ENCODE measurements around the gene LANCL1.

Gene LANCL1

DNA sequence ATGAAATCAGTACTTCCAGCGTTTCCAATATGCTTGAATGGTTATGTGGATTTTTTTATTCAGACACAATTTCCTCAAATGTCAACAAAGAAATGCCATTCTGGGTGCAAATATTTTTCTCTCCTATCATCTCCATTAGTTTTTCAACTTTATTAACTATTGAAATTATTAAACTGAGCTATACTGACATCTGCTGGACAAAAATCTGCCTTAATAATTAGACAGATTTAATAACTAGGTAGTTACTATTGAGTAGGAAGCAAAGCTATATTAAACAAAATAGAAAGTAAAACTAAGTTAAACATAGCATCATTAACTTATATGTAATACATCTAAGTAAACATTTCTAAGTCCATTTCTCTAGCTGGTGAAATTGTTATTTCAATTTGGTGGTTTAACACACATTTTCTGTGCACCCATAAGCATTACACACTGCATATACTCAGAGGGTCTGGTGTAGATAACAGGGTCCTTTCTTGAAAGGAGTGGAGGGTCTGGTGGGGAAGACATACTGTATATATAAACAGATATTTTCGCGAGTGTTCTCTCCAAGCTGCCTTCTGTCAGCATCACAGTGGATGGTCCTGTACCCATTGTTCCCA lies 77.0 kb downstream of the LANCL1 start:
- Mint-ChIP-seq H3K27ac (no peak overlapping the region), H3K4me1 (peaks cover 2% of the 10 kb centered on the region), H3K9me3 (no peaks in the 10 kb centered on the region), H3K36me3 (no peaks in the 10 kb centered on the region), H3K27me3 (peaks cover 5% of the 10 kb centered on the region), H3K4me3 (no peak overlapping the region)
- DNase-seq (ENCODE audit: low spot score in 2 of 2): no peak
- no peak for ATAC-seq (ENCODE audit: low read depth)

DNA sequence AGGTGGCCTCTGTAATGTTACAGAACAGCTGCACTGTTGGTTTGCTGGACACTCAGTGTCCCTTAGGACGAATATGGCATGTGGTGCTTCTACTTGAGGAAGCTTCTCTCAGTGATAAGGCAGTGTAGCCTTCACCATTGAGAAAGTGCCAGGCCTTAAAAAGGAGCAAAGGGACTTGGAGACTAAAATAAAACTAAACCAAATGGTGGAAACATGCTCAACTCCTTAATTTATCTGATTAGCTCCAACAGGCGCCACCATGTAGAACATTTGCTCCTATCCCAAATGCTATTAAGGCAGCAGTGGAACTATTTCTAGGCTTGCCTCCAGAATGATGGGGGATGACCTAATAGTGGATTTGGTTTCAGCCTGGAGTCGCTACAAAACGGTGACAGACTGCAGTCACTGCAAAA lies 84.1 kb downstream of the LANCL1 start:
- Mint-ChIP-seq H3K27ac (no peak overlapping the region), H3K4me3 (no peak overlapping the region), H3K36me3 (no peaks in the 10 kb centered on the region), H3K4me1 (no peaks in the 10 kb centered on the region), H3K27me3 (peaks cover 2% of the 10 kb centered on the region), H3K9me3 (no peaks in the 10 kb centered on the region)
- DNase-seq (ENCODE audit: low spot score in 2 of 2) (no peak), ATAC-seq (ENCODE audit: low read depth) (no peak)

DNA sequence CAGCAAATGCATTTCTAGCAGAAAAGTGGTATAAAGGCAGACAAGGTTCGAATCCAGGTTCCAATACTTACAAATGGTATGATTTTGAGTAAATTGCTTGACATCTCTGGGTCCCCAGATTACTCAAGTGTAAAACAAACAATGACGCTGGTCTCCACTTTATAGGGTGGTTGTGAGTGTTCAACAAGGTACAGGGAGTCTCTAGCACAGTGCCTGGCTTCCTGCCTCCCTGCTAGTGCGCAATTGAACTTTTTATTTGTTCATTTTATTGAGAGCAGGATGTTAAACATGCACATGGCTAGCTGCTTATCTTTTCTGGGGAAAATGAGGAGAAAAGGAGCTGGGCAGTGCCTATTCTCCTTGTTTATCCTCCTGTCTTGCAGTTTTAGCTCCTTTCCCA lies 86.7 kb downstream of the LANCL1 start:
- Mint-ChIP-seq H3K9me3 (no peaks in the 10 kb centered on the region), H3K27me3 (no peaks in the 10 kb centered on the region), H3K4me3 (no peak overlapping the region), H3K4me1 (no peaks in the 10 kb centered on the region), H3K36me3 (no peaks in the 10 kb centered on the region), H3K27ac (no peak overlapping the region)
- DNase-seq (ENCODE audit: low spot score in 2 of 2) (no peak), ATAC-seq (ENCODE audit: low read depth) (no peak)

DNA sequence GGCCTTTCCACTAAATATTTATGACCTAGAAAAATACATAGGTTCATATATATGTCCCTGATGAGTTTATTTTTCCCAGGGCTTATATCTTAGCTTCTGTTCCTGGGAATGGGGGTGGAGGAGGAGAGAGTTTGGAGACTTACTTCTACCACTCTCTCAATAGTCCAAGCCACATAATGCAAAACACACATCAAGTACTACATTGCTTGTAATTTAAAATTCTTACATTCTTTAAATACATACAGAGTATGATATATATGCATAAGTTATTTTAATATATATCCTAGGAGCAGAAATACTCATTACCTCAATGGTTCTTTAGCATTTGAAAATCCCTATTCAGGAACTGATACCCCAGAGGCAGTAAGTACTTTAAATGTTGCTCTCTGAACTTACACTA lies 88.4 kb downstream of the LANCL1 start:
- DNase-seq (ENCODE audit: low spot score in 2 of 2) (no peak), ATAC-seq (ENCODE audit: low read depth) (no peak)
- Mint-ChIP-seq H3K36me3 (no peaks in the 10 kb centered on the region), H3K4me3 (no peak overlapping the region), H3K27ac (no peak overlapping the region), H3K4me1 (no peaks in the 10 kb centered on the region), H3K27me3 (no peaks in the 10 kb centered on the region), H3K9me3 (no peaks in the 10 kb centered on the region)

DNA sequence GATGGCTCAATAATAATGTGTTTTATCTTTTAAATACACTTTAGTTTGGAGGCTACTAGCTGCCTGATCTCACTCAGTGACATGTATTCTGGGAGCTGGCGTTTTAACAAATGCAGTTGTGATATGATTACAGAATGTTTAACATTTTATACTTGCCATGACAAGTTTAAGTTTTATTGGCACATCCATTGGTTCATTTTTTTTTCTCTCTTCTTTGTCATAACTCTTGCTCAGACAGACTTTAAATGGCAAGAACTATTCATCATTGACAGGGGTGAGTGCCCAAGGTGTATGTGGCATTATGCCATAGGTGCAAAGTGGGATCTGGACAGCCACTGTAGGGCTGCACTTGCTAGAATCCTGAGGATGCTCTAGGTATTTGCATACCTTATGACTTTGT lies 89.5 kb downstream of the LANCL1 start:
- DNase-seq (ENCODE audit: low spot score in 2 of 2) (no peak), ATAC-seq (ENCODE audit: low read depth) (no peak)
- Mint-ChIP-seq H3K9me3 (no peaks in the 10 kb centered on the region), H3K4me3 (no peak overlapping the region), H3K36me3 (no peaks in the 10 kb centered on the region), H3K27me3 (no peaks in the 10 kb centered on the region), H3K27ac (no peak overlapping the region), H3K4me1 (no peaks in the 10 kb centered on the region)
